ENCODE measurements around the gene USP34. TPM values are rescaled to one million over a fixed set of nuclear protein-coding genes. Genes with fewer than 3 reads are reported as not detected.

The USP34 gene
- total RNA-seq, 1 donor from 2014 or later: 157 TPM

GRCh38 chr2:61144697-61145268 lies 326.1 kb downstream of the USP34 start:
- H3K27me3 Mint-ChIP-seq (ENCODE audit: low read depth): no peaks in the 10 kb centered on the region
- no peaks in the 10 kb centered on the region for H3K9me3 Mint-ChIP-seq
- peaks cover 16% of the 10 kb centered on the region for H3K36me3 Mint-ChIP-seq
- peak overlapping the region; percentile 91 for H3K27ac Mint-ChIP-seq
- TF ChIP-seq CTCF (IDR thresholded peaks at IDR 0.05; ENCODE audit: unreplicated experiment): no peak
- peaks cover 5% of the 10 kb centered on the region for H3K4me1 Mint-ChIP-seq
- H3K4me3 Mint-ChIP-seq: peak overlapping the region; percentile 80
- peak; percentile 92 to 97 for DNase-seq (ENCODE audit: low spot score in 2 of 2, unreplicated experiment in 2 of 2)

GRCh38 chr2:61141151-61141550 lies 329.7 kb downstream of the USP34 start:
- no peak for DNase-seq (ENCODE audit: low spot score in 2 of 2, unreplicated experiment in 2 of 2)
- Mint-ChIP-seq H3K4me1 (peaks cover 5% of the 10 kb centered on the region), H3K9me3 (no peaks in the 10 kb centered on the region), H3K27me3 (ENCODE audit: low read depth) (peaks cover 2% of the 10 kb centered on the region), H3K27ac (no peak overlapping the region), H3K4me3 (no peak overlapping the region), H3K36me3 (peaks cover 5% of the 10 kb centered on the region)
- no peak for TF ChIP-seq CTCF (IDR thresholded peaks at IDR 0.05; ENCODE audit: unreplicated experiment)

GRCh38 chr2:61138859-61139258 lies 332.0 kb downstream of the USP34 start:
- Mint-ChIP-seq H3K27me3 (ENCODE audit: low read depth) (peaks cover 2% of the 10 kb centered on the region), H3K9me3 (no peaks in the 10 kb centered on the region), H3K36me3 (no peaks in the 10 kb centered on the region), H3K27ac (no peak overlapping the region), H3K4me1 (peaks cover 2% of the 10 kb centered on the region), H3K4me3 (no peak overlapping the region)
- no peak for DNase-seq (ENCODE audit: low spot score in 2 of 2, unreplicated experiment in 2 of 2)
- no peak for TF ChIP-seq CTCF (IDR thresholded peaks at IDR 0.05; ENCODE audit: unreplicated experiment)

Other genes with a start within 250 kb of the USP34 start
- gene XPO1, start 67.3 kb upstream of the USP34 start, total RNA-seq: 197 to 219 TPM (median 214 TPM) in 3 replicates